ENCODE measurements around the gene TMBIM1. TPM values are rescaled to one million over a fixed set of nuclear protein-coding genes. Genes with fewer than 3 reads are reported as not detected.

Gene TMBIM1
- total and polyA plus RNA-seq, 9 of the 15 experiments (the other 6 are each of a cell fraction or from before 2014, with no cell fraction given) = 14.2 to 105 (median 47.0) TPM

DNA sequence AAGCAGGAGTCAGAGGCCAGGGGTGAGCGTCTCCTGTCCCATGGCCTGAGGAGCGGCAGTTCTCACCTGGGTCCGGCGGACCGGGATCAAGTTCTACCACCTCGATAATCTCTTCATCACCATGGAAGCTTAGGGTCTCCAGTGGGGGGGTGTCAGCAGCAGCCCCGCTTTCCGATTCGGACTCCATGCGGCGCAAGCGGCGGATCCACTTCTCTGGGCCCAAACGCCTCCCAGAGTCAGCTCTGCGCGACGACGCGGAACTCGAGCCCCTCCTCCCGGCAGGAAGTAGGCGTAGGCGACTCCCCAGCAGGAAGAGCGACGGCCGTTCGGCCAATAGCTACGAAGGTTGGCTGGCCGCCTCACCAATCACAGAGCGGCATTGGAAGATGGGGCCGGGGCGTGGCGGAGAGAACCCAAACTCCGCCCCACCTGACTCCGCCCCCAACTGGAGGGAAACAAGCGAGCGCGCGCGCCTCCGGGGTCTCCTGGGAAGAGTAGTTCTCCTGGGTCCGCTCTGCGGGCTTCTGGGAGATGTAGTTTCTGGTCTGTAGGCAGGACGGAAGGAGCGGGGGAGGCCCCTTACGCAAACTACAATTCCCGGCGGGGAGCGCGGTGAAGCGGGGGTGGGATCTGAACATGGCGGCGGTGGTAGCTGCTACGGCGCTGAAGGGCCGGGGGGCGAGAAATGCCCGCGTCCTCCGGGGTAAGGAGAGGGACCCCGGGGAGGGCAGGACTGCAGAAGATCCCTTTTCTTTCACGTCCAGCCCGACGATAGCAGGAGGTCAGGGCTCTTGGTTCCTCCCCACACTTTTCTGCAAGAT, 22.2 kb downstream of the TMBIM1 start, which contains the start of the genes AAMP and PNKD (continued):
- TF ChIP-seq, protein P1, sequence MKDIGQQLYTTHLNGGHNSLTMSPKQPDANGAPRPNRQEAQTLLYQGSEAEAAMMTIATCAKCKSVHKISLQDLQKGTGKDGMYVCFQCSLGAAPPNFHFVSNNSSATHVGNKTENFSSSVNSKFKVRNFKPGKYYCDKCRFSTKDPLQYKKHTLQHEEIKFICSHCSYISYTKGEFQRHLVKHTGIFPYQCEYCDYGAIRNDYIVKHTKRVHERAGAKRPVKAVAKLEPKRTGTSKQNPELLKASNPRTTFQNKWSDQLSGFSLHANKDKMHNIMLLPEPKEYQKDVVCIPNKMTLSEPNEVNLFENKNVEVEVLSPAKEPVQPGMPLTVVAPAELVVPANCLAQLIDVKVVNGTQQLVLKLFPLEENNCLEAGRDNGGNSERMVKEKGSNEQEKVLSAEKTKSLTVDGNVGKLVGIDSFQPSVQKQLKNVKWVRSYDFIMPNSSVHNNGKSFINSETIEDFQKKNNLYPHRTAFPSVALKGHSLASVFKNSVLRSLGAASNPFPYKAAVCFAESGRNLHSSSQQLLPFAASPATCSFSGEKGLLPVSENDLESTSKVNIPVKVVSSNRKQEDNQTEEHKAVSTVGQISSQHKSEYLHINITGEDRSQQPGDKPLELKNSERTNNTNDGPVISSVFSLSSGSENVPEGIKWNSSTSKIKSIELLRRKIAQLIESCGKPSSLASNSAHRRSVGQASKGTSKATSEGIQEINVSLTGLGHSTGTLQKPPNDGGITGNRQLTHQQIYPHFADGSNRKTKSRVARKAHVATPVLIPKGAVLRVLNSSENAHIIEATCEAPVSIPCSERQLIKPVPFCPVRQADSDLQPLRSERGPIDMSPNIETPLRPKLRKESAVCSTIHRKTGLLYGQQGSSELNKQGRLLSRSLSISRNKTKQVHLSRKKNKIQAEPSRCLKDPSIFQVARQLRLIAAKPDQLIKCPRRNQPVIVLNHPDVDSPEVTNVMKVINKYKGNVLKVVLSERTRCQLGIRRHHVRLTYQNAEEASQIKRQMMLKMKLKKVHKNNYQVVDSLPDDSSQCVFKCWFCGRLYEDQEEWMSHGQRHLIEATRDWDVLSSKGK (CRISPR knock-in tag; IDR thresholded peaks at IDR 0.05) = no peak
- no peak for TF ChIP-seq MCM7 (IDR thresholded peaks at IDR 0.05)
- TF ChIP-seq PPARD (CRISPR knock-in tag; IDR thresholded peaks at IDR 0.05) = no peak
- no peak for TF ChIP-seq TOE1 (IDR thresholded peaks at IDR 0.05; ENCODE audit: borderline replicate concordance)
- TF ChIP-seq TOE1 (CRISPR knock-in tag; IDR thresholded peaks at IDR 0.05; ENCODE audit: borderline replicate concordance, low read depth) = no peak
- TF ChIP-seq ETV1 (tag; conservative IDR thresholded peaks at IDR 0.05; ENCODE audit: low read depth) = peak; percentile 74; the same call in 1 of the 2 replicates
- TF ChIP-seq, protein P2, sequence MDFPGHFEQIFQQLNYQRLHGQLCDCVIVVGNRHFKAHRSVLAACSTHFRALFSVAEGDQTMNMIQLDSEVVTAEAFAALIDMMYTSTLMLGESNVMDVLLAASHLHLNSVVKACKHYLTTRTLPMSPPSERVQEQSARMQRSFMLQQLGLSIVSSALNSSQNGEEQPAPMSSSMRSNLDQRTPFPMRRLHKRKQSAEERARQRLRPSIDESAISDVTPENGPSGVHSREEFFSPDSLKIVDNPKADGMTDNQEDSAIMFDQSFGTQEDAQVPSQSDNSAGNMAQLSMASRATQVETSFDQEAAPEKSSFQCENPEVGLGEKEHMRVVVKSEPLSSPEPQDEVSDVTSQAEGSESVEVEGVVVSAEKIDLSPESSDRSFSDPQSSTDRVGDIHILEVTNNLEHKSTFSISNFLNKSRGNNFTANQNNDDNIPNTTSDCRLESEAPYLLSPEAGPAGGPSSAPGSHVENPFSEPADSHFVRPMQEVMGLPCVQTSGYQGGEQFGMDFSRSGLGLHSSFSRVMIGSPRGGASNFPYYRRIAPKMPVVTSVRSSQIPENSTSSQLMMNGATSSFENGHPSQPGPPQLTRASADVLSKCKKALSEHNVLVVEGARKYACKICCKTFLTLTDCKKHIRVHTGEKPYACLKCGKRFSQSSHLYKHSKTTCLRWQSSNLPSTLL (IDR thresholded peaks at IDR 0.05) = peak; percentile 99
- TF ChIP-seq ZNF507 (tag; conservative IDR thresholded peaks at IDR 0.05) = no peak
- TF ChIP-seq FOXA1 (IDR thresholded peaks at IDR 0.05; ENCODE audit: borderline replicate concordance) = no peak
- no peak for TF ChIP-seq CREBBP (IDR thresholded peaks at IDR 0.05; ENCODE audit: low read depth, low read length)
- TF ChIP-seq ZNF592 (IDR thresholded peaks at IDR 0.05) = 0 out of 2 replicates have a peak, but pooled peaks have one; percentile 62
- TF ChIP-seq MEF2D (tag; conservative IDR thresholded peaks at IDR 0.05; ENCODE audit: low read depth) = no peak
- no peak for TF ChIP-seq CBX5 (IDR thresholded peaks at IDR 0.05; ENCODE audit: borderline replicate concordance, low read depth)
- no peak; the same call in 1 of the 2 replicates for TF ChIP-seq NBN (IDR thresholded peaks at IDR 0.05; ENCODE audit: low read depth)
- no peak for TF ChIP-seq ZNF134 (CRISPR knock-in tag; conservative IDR thresholded peaks at IDR 0.05)
- peak; percentile 100 for TF ChIP-seq ETS1 (conservative IDR thresholded peaks at IDR 0.05; ENCODE audit: control insufficient read depth, low read depth, low read length)
